SK-N-SH treated with all-trans-retinoic acid at 6 μM for 48 hours (cell line): Measurements from ENCODE around the gene CAPN10.

Experiments
- ATAC-seq: fragments of 200-7000 bp; cut with Tn5 transposase; 3 replicates; pipeline ENCODE4 v1.9.1; 2020; ENCODE audit warnings: mild to moderate bottlenecking, moderate library complexity
- ARNTL ChIP-seq: fragments of 450-650 bp; formaldehyde crosslinking; IDR thresholded peaks from 2 replicates; pipeline ENCODE4 v1.5.0; 2020; ENCODE audit warnings: low read depth, mild to moderate bottlenecking, moderate library complexity, borderline replicate concordance
- BACH2 ChIP-seq: fragments of 250-450 bp; sonication (Bioruptor Pico); IDR thresholded peaks from 2 replicates; pipeline ENCODE4 v1.9.0; 2021; ENCODE audit warnings: mild to moderate bottlenecking, borderline replicate concordance
- GLIS3 ChIP-seq: fragments of 250-450 bp; sonication (Bioruptor Pico); IDR thresholded peaks from 2 replicates; pipeline ENCODE4 v1.5.0; 2020; ENCODE audit warnings: mild to moderate bottlenecking, moderate library complexity
- ISL1 ChIP-seq: fragments of 250-450 bp; sonication (Bioruptor Pico); IDR thresholded peaks from 2 replicates; pipeline ENCODE4 v2.1.2; 2022; ENCODE audit warnings: mild to moderate bottlenecking, moderate library complexity
- OSR1 ChIP-seq: fragments of 250-450 bp; sonication (Bioruptor Pico); IDR thresholded peaks from 2 replicates; pipeline ENCODE4 v1.8.0; 2022; ENCODE audit warnings: moderate library complexity, mild to moderate bottlenecking, inconsistent platforms
- PPARA ChIP-seq: fragments of 250-450 bp; sonication (Bioruptor Pico); IDR thresholded peaks from 2 replicates; pipeline ENCODE4 v1.5.0; 2020; ENCODE audit warnings: mild to moderate bottlenecking, borderline replicate concordance
- RARB ChIP-seq: fragments of 250-450 bp; sonication (Bioruptor Pico); IDR thresholded peaks from 2 replicates; pipeline ENCODE4 v1.8.0; 2021; ENCODE audit warnings: mild to moderate bottlenecking, moderate library complexity
- SNAI2 ChIP-seq: fragments of 250-450 bp; sonication (Bioruptor Pico); IDR thresholded peaks from 2 replicates; pipeline ENCODE4 v1.5.0; 2020; ENCODE audit warnings: mild to moderate bottlenecking, moderate library complexity
- TCF4 ChIP-seq: fragments of 250-450 bp; sonication (Bioruptor Pico); IDR thresholded peaks from 2 replicates; pipeline ENCODE4 v1.8.0; 2021; ENCODE audit warnings: mild to moderate bottlenecking, moderate library complexity, borderline replicate concordance
- TOX ChIP-seq: fragments of 250-450 bp; sonication (Bioruptor Pico); IDR thresholded peaks from 2 replicates; pipeline ENCODE4 v1.8.0; 2021; ENCODE audit warnings: mild to moderate bottlenecking, moderate library complexity, borderline replicate concordance
- ZC3H10 ChIP-seq: fragments of 250-450 bp; sonication (Bioruptor Pico); IDR thresholded peaks from 2 replicates; pipeline ENCODE4 v1.5.1; 2021; ENCODE audit warnings: mild to moderate bottlenecking, moderate library complexity
- ZFP30 ChIP-seq: fragments of 450-650 bp; formaldehyde crosslinking; IDR thresholded peaks from 2 replicates; pipeline ENCODE4 v1.5.0; 2022; ENCODE audit warnings: mild to moderate bottlenecking, moderate library complexity
- ZNF565 ChIP-seq: fragments of 450-650 bp; formaldehyde crosslinking; conservative IDR thresholded peaks from 2 replicates; pipeline ENCODE4 v1.5.0; 2020; ENCODE audit warnings: low read depth, mild to moderate bottlenecking, moderate library complexity
- ZNF70 ChIP-seq: fragments of 450-650 bp; formaldehyde crosslinking; IDR thresholded peaks from 2 replicates; pipeline ENCODE4 v1.5.0; 2020; ENCODE audit warnings: mild to moderate bottlenecking, moderate library complexity
- ZNF8 ChIP-seq: fragments of 450-650 bp; formaldehyde crosslinking; IDR thresholded peaks from 2 replicates; pipeline ENCODE4 v1.5.0; 2020; ENCODE audit warnings: mild to moderate bottlenecking, moderate library complexity
- TF ChIP-seq, protein P1 (sequence below): fragments of 250-450 bp; sonication (Bioruptor Pico); IDR thresholded peaks from 2 replicates; pipeline ENCODE4 v1.5.0; 2020; ENCODE audit warnings: mild to moderate bottlenecking, moderate library complexity
- TF ChIP-seq, protein P2 (sequence below): fragments of 250-450 bp; sonication (Bioruptor Pico); IDR thresholded peaks from 2 replicates; pipeline ENCODE4 v1.5.1; 2021; ENCODE audit warnings: mild to moderate bottlenecking, moderate library complexity
- TF ChIP-seq, protein P3 (sequence below): fragments of 250-450 bp; sonication (Bioruptor Pico); IDR thresholded peaks from 2 replicates; pipeline ENCODE4 v1.5.1; 2020; ENCODE audit warnings: low read depth, mild to moderate bottlenecking, moderate library complexity
- TF ChIP-seq, protein P4 (sequence below): fragments of 250-450 bp; sonication (Bioruptor Pico); IDR thresholded peaks from 2 replicates; pipeline ENCODE4 v1.8.0; 2020; ENCODE audit warnings: mild to moderate bottlenecking, moderate library complexity, borderline replicate concordance
- TF ChIP-seq, protein P5 (sequence below): fragments of 250-450 bp; sonication (Bioruptor Pico); IDR thresholded peaks from 2 replicates; pipeline ENCODE4 v1.8.0; 2021; ENCODE audit warnings: low read depth, mild to moderate bottlenecking, moderate library complexity, borderline replicate concordance

Gene CAPN10

DNA sequence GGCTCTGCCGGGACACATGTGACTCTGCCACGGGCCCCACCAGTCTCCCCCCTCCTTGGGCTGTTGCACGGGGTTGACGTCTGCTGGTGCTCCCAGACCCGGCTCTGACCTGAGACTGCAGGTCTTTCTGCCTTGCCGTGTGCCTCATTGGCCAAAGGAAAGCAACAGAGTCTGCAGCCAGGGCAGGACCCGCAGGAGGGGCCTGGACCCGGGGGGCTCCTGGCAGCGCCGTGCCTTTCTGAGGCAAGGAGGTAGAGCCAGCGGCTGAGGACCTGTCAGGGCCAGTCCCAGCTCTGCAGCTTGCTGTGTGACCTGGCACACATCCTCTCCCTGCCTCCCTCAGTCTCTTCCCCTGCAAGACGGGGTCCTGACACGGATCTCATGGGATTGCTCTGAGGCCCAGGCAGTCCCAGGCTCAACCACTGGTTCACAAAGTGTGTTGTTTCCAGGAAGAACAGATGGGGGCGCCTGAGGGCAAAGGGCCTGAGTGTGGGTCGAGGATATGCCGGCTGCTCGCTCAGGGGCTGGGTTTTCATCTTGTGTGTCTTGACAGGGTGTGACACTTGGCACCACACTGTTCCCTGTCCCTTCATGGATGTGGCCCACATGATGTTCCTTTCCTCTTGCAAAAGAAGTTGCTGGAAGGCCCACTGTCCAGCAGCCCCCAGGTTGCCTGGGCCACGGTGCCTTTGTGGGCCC, 9.0 kb downstream of the CAPN10 start (continued):
- TF ChIP-seq TOX (CRISPR knock-in tag) (no peak), ZC3H10 (no peak), RARB (CRISPR knock-in tag) (no peak), ZNF70 (CRISPR knock-in tag) (no peak), PPARA (CRISPR knock-in tag) (no peak)

DNA sequence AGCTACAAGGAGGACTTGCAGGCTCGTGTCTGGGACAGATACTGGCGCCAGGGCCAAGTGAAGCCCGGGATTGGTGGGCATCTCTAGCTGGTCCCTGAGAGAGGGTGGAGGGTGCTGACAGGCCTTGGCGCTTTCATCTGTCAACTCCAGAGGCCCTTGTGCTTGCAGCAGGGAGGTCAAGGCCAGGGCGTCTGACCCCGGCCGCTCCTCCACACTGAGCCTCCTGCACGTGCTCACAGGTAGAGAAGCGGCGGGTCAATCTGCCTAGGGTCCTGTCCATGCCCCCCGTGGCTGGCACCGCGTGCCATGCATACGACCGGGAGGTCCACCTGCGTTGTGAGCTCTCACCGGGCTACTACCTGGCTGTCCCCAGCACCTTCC, 9.5 kb downstream of the CAPN10 start:
- TF ChIP-seq, protein P1, sequence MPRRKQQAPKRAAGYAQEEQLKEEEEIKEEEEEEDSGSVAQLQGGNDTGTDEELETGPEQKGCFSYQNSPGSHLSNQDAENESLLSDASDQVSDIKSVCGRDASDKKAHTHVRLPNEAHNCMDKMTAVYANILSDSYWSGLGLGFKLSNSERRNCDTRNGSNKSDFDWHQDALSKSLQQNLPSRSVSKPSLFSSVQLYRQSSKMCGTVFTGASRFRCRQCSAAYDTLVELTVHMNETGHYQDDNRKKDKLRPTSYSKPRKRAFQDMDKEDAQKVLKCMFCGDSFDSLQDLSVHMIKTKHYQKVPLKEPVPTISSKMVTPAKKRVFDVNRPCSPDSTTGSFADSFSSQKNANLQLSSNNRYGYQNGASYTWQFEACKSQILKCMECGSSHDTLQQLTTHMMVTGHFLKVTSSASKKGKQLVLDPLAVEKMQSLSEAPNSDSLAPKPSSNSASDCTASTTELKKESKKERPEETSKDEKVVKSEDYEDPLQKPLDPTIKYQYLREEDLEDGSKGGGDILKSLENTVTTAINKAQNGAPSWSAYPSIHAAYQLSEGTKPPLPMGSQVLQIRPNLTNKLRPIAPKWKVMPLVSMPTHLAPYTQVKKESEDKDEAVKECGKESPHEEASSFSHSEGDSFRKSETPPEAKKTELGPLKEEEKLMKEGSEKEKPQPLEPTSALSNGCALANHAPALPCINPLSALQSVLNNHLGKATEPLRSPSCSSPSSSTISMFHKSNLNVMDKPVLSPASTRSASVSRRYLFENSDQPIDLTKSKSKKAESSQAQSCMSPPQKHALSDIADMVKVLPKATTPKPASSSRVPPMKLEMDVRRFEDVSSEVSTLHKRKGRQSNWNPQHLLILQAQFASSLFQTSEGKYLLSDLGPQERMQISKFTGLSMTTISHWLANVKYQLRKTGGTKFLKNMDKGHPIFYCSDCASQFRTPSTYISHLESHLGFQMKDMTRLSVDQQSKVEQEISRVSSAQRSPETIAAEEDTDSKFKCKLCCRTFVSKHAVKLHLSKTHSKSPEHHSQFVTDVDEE (CRISPR knock-in tag), result no peak
- TF ChIP-seq TOX (CRISPR knock-in tag), result no peak
- no peak for TF ChIP-seq OSR1 (CRISPR knock-in tag)
- no peak for TF ChIP-seq BACH2
- TF ChIP-seq ZNF8 (CRISPR knock-in tag), result no peak
- TF ChIP-seq, protein P2, sequence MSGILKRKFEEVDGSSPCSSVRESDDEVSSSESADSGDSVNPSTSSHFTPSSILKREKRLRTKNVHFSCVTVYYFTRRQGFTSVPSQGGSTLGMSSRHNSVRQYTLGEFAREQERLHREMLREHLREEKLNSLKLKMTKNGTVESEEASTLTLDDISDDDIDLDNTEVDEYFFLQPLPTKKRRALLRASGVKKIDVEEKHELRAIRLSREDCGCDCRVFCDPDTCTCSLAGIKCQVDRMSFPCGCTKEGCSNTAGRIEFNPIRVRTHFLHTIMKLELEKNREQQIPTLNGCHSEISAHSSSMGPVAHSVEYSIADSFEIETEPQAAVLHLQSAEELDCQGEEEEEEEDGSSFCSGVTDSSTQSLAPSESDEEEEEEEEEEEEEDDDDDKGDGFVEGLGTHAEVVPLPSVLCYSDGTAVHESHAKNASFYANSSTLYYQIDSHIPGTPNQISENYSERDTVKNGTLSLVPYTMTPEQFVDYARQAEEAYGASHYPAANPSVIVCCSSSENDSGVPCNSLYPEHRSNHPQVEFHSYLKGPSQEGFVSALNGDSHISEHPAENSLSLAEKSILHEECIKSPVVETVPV, result no peak
- no peak for TF ChIP-seq GLIS3 (CRISPR knock-in tag)
- TF ChIP-seq, protein P3, sequence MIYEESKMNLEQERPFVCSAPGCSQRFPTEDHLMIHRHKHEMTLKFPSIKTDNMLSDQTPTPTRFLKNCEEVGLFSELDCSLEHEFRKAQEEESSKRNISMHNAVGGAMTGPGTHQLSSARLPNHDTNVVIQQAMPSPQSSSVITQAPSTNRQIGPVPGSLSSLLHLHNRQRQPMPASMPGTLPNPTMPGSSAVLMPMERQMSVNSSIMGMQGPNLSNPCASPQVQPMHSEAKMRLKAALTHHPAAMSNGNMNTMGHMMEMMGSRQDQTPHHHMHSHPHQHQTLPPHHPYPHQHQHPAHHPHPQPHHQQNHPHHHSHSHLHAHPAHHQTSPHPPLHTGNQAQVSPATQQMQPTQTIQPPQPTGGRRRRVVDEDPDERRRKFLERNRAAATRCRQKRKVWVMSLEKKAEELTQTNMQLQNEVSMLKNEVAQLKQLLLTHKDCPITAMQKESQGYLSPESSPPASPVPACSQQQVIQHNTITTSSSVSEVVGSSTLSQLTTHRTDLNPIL, result no peak
- TF ChIP-seq ZNF70 (CRISPR knock-in tag), result no peak
- no peak for TF ChIP-seq RARB (CRISPR knock-in tag)
- TF ChIP-seq ZNF565 (CRISPR knock-in tag), result no peak
- no peak for TF ChIP-seq SNAI2
- TF ChIP-seq ARNTL (CRISPR knock-in tag), result no peak
- TF ChIP-seq, protein P4, sequence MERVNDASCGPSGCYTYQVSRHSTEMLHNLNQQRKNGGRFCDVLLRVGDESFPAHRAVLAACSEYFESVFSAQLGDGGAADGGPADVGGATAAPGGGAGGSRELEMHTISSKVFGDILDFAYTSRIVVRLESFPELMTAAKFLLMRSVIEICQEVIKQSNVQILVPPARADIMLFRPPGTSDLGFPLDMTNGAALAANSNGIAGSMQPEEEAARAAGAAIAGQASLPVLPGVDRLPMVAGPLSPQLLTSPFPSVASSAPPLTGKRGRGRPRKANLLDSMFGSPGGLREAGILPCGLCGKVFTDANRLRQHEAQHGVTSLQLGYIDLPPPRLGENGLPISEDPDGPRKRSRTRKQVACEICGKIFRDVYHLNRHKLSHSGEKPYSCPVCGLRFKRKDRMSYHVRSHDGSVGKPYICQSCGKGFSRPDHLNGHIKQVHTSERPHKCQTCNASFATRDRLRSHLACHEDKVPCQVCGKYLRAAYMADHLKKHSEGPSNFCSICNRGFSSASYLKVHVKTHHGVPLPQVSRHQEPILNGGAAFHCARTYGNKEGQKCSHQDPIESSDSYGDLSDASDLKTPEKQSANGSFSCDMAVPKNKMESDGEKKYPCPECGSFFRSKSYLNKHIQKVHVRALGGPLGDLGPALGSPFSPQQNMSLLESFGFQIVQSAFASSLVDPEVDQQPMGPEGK (CRISPR knock-in tag), result no peak
- no peak for TF ChIP-seq ISL1
- TF ChIP-seq ZC3H10, result no peak
- no peak for TF ChIP-seq TCF4 (CRISPR knock-in tag)
- ATAC-seq, result no peak

DNA sequence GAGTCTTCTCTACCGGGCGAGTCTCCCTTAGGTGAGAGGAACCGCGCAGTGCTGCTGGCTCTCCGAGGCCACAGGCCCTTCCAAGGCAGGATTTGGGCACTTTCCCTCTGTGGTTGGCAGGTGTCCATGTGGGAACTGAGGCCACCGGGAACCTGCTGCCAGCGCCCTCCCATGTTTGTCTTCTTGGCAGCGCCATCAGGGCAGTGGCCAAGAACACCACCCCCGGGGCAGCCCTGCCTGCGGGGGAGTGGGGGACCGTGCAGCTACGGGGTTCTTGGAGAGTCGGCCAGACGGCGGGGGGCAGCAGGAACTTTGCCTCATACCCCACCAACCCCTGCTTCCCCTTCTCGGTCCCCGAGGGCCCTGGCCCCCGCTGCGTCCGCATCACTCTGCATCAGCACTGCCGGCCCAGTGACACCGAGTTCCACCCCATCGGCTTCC, 10.0 kb downstream of the CAPN10 start:
- no peak for TF ChIP-seq ARNTL (CRISPR knock-in tag)
- TF ChIP-seq ZFP30 (CRISPR knock-in tag), result no peak
- TF ChIP-seq OSR1 (CRISPR knock-in tag), result no peak
- no peak for TF ChIP-seq PPARA (CRISPR knock-in tag)
- TF ChIP-seq, protein P3, result no peak
- TF ChIP-seq SNAI2, result no peak
- TF ChIP-seq, protein P5, sequence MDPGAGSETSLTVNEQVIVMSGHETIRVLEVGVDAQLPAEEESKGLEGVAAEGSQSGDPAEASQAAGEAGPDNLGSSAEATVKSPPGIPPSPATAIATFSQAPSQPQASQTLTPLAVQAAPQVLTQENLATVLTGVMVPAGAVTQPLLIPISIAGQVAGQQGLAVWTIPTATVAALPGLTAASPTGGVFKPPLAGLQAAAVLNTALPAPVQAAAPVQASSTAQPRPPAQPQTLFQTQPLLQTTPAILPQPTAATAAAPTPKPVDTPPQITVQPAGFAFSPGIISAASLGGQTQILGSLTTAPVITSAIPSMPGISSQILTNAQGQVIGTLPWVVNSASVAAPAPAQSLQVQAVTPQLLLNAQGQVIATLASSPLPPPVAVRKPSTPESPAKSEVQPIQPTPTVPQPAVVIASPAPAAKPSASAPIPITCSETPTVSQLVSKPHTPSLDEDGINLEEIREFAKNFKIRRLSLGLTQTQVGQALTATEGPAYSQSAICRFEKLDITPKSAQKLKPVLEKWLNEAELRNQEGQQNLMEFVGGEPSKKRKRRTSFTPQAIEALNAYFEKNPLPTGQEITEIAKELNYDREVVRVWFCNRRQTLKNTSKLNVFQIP (CRISPR knock-in tag), result no peak
- TF ChIP-seq, protein P1 (CRISPR knock-in tag), result no peak
- no peak for TF ChIP-seq ZNF565 (CRISPR knock-in tag)
- TF ChIP-seq, all 23 proteins: peak for 0
- ATAC-seq, result no peak
